ENCODE results near the gene CHID1. TPM values are rescaled to one million over a fixed set of nuclear protein-coding genes. Genes with fewer than 3 reads are reported as not detected.

The CHID1 gene
- total RNA-seq, 1 donor from 2014 or later, result 69.4 TPM

DNA sequence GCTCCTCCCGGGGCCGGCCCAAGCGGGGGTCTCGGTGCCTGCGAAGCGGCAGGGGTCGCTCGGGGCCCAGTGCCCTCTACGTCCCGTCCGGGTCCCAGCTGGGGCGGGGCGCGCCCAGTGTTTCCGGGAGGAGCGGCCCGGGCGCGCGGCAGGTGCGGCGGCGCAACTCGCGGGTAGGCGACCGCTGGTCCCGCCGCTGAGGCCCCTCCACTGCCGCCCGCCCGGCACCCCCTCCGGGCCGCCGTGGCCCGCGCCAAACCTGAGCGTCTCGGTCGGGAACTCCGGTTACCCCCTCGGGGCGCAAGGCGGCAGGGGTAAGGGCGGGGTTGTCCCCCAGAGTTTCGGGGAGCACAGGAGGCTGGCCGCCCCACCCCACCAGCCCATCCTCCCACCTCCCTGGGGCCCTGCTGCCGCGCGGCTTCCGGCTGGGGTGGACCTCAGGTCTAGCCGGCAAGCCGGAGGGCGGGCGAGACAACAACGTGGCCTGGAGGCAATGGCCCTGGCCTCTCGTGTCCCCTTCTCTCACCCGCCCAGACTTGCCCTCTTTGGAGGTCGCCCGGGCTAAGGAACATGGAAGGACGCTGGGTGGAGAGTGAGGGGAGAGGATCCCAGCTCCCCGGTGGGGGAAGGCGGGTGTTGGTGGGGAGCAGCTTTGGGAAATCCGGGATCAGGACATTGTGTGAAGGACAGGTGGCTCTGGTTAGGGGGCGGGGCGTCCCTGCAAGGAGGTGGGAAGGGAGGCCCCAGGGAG, 83.3 kb downstream of the CHID1 start:
- no peak for DNase-seq (ENCODE audit: low spot score in 2 of 2)
- TF ChIP-seq, protein P1, sequence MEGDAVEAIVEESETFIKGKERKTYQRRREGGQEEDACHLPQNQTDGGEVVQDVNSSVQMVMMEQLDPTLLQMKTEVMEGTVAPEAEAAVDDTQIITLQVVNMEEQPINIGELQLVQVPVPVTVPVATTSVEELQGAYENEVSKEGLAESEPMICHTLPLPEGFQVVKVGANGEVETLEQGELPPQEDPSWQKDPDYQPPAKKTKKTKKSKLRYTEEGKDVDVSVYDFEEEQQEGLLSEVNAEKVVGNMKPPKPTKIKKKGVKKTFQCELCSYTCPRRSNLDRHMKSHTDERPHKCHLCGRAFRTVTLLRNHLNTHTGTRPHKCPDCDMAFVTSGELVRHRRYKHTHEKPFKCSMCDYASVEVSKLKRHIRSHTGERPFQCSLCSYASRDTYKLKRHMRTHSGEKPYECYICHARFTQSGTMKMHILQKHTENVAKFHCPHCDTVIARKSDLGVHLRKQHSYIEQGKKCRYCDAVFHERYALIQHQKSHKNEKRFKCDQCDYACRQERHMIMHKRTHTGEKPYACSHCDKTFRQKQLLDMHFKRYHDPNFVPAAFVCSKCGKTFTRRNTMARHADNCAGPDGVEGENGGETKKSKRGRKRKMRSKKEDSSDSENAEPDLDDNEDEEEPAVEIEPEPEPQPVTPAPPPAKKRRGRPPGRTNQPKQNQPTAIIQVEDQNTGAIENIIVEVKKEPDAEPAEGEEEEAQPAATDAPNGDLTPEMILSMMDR (IDR thresholded peaks at IDR 0.05), result no peak
- H3K4me1 ChIP-seq, result peaks cover 10 to 41% of the 10 kb centered on the region in 2 donors
- H3K36me3 ChIP-seq, result peaks cover 29 to 37% of the 10 kb centered on the region in 2 donors
- H3K9me3 ChIP-seq, result no peaks in the 10 kb centered on the region
- no peak overlapping the region for H3K27ac ChIP-seq
- no peaks in the 10 kb centered on the region for H3K27me3 ChIP-seq
- peak overlapping the region; percentile 58 to 60 for H3K4me3 ChIP-seq
- intact Hi-C loops (cut with DNase I), result no loop called here

DNA sequence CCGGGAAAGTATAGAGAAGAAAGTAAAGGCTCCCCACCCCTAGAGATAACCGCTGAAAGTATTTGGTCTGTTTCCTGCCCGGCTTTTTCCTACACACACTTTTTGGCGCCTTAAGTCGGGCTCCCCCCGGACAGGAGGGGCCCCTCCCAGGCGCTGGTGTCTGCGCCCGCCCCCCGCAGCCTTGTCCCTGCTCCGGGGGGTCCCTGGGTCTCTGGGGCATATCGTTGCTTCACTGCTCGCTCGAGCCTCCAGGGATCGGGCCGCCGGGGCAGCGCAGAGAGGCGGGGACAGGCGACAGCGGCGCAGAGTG, 83.8 kb downstream of the CHID1 start:
- Histone ChIP-seq H3K9me3 (no peaks in the 10 kb centered on the region), H3K27ac (no peak overlapping the region), H3K27me3 (no peaks in the 10 kb centered on the region), H3K4me3 (peak overlapping the region; percentile 58 to 60), H3K4me1 (peaks cover 10 to 41% of the 10 kb centered on the region in 2 donors), H3K36me3 (peaks cover 32 to 42% of the 10 kb centered on the region in 2 donors)
- TF ChIP-seq, protein P1 (IDR thresholded peaks at IDR 0.05), result no peak
- intact Hi-C loops (cut with DNase I), result no loop called here
- no peak for DNase-seq (ENCODE audit: low spot score in 2 of 2)

DNA sequence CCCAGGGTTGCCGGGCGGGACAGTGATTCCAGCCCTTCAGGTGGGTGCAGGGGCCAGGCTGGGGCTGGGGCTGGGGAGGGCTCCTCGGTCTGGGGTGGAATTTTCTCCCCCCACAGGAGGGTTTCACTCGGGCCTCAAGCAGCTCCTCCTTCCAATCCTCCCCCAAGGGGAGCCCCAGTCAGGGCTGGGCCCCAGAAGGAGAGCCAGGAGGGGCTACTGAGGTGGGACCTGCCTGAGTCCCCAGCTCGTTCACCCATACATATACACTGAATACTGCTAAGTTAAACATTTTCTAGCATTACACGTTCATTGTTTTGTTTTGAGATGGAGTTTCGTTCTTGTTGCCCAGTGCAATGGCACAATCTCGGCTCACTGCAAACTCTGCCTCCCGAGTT, 84.4 kb downstream of the CHID1 start:
- TF ChIP-seq, protein P1 (IDR thresholded peaks at IDR 0.05), result no peak
- DNase-seq (ENCODE audit: low spot score in 2 of 2), result no peak
- Histone ChIP-seq H3K27ac (no peak overlapping the region), H3K4me3 (no peak overlapping the region), H3K27me3 (no peaks in the 10 kb centered on the region), H3K9me3 (no peaks in the 10 kb centered on the region), H3K4me1 (peaks cover 15 to 45% of the 10 kb centered on the region in 2 donors), H3K36me3 (peaks cover 36 to 45% of the 10 kb centered on the region in 2 donors)
- intact Hi-C loops (cut with DNase I), result no loop called here

DNA sequence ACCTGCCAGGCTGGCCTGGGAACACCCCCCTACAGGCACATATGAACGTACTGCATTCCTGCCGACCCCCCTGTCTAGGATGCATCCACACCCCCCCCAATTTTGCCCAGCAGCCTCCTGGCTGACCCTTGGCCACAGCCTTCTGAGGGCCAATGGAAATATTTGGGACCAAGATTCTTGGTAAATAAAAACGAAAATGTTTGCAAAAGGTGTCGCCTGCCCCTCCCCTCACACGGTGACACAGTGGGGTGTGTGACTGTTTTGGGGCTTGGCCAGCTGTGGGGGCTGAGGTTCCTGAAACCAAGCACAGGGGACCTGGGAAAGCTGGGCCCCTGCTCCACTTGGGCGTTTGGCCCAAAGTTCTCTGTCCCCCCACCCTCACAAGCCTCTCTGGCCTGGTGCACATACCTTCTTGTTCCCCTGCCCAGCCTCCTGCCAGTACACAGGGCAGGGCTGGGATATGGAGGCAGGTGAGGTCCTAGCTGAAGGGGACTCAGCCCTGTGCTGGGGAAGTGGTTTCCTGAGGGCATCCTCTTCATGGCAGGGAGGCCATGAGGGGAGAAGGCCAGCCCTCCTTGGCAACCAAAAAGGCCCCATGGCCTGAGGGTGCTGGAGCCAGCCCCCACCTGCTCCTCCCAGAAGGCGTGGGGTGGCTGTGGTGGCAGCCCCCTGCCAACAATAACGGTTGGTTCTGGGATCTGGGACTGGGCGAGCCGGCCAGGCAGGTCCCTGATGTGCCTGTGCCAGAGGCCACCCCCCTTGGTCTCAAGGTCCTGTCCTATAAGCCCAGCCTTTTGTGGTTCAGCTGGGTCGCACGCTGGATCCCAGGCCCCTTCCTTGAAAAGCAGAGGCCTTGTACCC, 85.0 kb downstream of the CHID1 start:
- TF ChIP-seq, protein P1 (IDR thresholded peaks at IDR 0.05), result no peak
- Histone ChIP-seq H3K27ac (no peak overlapping the region), H3K36me3 (peaks cover 36 to 45% of the 10 kb centered on the region in 2 donors), H3K4me3 (no peak overlapping the region), H3K27me3 (no peaks in the 10 kb centered on the region), H3K4me1 (peaks cover 19 to 44% of the 10 kb centered on the region in 2 donors), H3K9me3 (no peaks in the 10 kb centered on the region)
- intact Hi-C loops (cut with DNase I), result no loop called here
- no peak for DNase-seq (ENCODE audit: low spot score in 2 of 2)

DNA sequence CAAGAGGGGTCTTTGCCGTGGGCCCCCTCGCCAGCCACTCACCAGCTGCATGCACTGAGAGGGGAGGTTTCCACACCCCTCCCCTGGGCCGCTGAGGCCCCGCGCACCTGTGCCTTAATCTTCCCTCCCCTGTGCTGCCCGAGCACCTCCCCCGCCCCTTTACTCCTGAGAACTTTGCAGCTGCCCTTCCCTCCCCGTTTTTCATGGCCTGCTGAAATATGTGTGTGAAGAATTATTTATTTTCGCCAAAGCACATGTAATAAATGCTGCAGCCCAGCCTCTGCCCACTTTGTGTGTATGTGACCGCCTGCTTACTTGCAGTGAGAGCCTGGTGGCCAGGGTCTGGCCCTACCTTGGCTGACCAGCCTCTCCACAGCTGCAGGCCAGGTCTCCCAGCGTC, 85.7 kb downstream of the CHID1 start:
- peaks cover 36 to 45% of the 10 kb centered on the region in 2 donors for H3K36me3 ChIP-seq
- no peaks in the 10 kb centered on the region for H3K9me3 ChIP-seq
- DNase-seq (ENCODE audit: low spot score in 2 of 2), result no peak
- TF ChIP-seq, protein P1 (IDR thresholded peaks at IDR 0.05), result no peak
- intact Hi-C loops (cut with DNase I), result no loop called here
- peaks cover 21 to 38% of the 10 kb centered on the region in 2 donors for H3K4me1 ChIP-seq
- no peak overlapping the region for H3K27ac ChIP-seq
- no peak overlapping the region for H3K4me3 ChIP-seq
- H3K27me3 ChIP-seq, result no peaks in the 10 kb centered on the region

All from ascending aorta (tissue), 2 donors.